Aorta (tissue), 5 donors: ENCODE measurements around the gene SYF2. TPM values are rescaled to one million over a fixed set of nuclear protein-coding genes. Genes with fewer than 3 reads are reported as not detected.

ENCODE experiments used
- ATAC-seq: fragments of 200-7000 bp; cut with Tn5 transposase; one replicate; pipeline ENCODE4 v1.9.1; 2022; ENCODE audit warnings: moderate library complexity; ENCODE audit not compliant: low FRiP score
- DNase-seq, 2 donors: peaks; one replicate each; pipeline ENCODE4 v3.0.0-alpha.2; 2020
- H3K27ac ChIP-seq, 2 donors: one replicate each; pipeline ENCODE4 v1.5.1; 2013; ENCODE audit warnings: low read length in 2 of 2, mild to moderate bottlenecking in 2 of 2, moderate library complexity in 2 of 2, control low read depth in 1 of 2, inconsistent platforms in 1 of 2, low read depth in 1 of 2
- H3K27me3 ChIP-seq, 2 donors: one replicate each; pipeline ENCODE4 v1.6.1; 2013; ENCODE audit warnings: control low read depth in 1 of 2, low read length in 1 of 2, mild to moderate bottlenecking in 1 of 2, moderate library complexity in 1 of 2; ENCODE audit not compliant: insufficient read depth in 2 of 2, control insufficient read depth in 1 of 2
- H3K36me3 ChIP-seq, 2 donors: one replicate each; pipeline ENCODE4 v1.6.1; 2013; ENCODE audit warnings: control low read depth in 1 of 2, low read length in 1 of 2, mild to moderate bottlenecking in 1 of 2; ENCODE audit not compliant: insufficient read depth in 2 of 2, control insufficient read depth in 1 of 2
- H3K4me1 ChIP-seq, 2 donors: one replicate each; pipeline ENCODE4 v1.6.1; 2013; ENCODE audit warnings: low read length in 2 of 2, control low read depth in 1 of 2, mild to moderate bottlenecking in 1 of 2, moderate library complexity in 1 of 2; ENCODE audit not compliant: insufficient read depth in 2 of 2, control insufficient read depth in 1 of 2
- H3K4me3 ChIP-seq, 2 donors: one replicate each; pipeline ENCODE4 v1.5.1; 2013; ENCODE audit warnings: low read length in 2 of 2, control low read depth in 1 of 2, mild to moderate bottlenecking in 1 of 2
- H3K9me3 ChIP-seq: one replicate; pipeline ENCODE4 v1.6.1; 2013; ENCODE audit warnings: mild to moderate bottlenecking, low read length; ENCODE audit not compliant: control insufficient read depth
- WGBS, 2 donors: extraction: QIAGEN DNeasy Blood & Tissue Kit; methylation state at CpG; one replicate each; pipeline ENCODE4 v1.1.7; 2013; 5-methylcytosine and 5-hydroxymethylcytosine counted together
- intact Hi-C, 2 donors: fragments of 100-400 bp; cut with DNase I; formaldehyde crosslinking; loops; one replicate each; pipeline versions ENCODE4 v1.14.2 to v1.15.0; 2022
- polyA plus RNA-seq, 2 donors: library from polyadenylated mRNA; stranded (reverse); fragments of 200-250 nt; gene quantifications; one replicate each; pipeline ENCODE4 v1.2.3, GENCODE V29; 2013
- total RNA-seq, 2 donors: library from RNA; stranded (reverse); fragmentation: NEBNext Ultra II Directional; extraction: Animal tissue kit (Norgen Biotek cat#: 25700); gene quantifications; one replicate each; pipeline ENCODE4 v1.2.1, GENCODE V29; 2021
- donor health status: healthy with polysubstance abuse.
- donor health status: Bipolar disorder and iron deficiency.
- donor health status: DM: no; HTN: no; CAD: no.
- donor health status: DM: no; HTN: no; CAD: no.
- donor health status: DM: yes; HTN: yes; CAD: no.

The SYF2 gene
- total and polyA plus RNA-seq, 4 donors: 43.0 to 142 (median 74.6) TPM

DNA sequence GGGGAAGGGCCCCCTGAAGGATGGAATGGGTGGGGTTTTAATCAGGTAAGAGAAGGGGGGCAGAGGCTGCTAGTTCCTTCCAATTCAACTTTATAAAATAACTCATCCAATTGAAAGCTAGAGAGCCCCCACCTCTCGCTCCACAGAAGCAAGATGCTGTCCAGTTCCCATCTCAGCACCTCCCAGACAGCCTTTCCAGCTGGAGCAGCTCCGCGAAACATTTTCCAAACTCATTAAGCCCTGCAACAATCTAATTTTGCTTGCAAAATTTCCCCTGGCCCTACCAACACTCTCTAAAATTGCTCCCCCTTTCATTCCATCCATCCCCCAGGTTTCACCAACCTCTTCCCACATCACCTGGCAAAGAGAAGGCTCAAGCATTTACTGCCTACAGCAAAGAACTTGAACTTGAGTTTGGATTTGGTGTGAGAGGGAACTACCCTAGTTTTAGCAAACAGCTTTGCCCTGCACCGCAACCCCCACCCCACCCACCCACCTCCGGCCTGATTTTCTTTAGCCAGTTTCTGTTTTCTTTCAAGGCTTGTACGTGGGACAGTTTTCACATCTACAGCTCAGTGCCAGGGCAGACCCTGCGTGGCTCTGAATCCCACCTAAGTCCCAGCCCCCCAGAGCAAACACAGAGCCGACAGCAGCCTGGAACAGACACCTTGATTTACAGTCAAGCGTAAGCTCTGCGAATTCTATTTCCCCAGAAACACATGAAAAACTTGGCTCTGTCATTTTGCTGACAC, 46.7 kb downstream of the SYF2 start:
- WGBS, 2 donors: 34 to 42% methylated on average over 10 of the region's 10 CpGs
- Histone ChIP-seq H3K4me1 (no peaks in the 10 kb centered on the region), H3K4me3 (no peak overlapping the region), H3K27me3 (no peaks in the 10 kb centered on the region), H3K36me3 (no peaks in the 10 kb centered on the region), H3K9me3 (no peaks in the 10 kb centered on the region), H3K27ac (no peak overlapping the region)
- ATAC-seq (no peak), DNase-seq (no peak)
- intact Hi-C loops: no loop called here

DNA sequence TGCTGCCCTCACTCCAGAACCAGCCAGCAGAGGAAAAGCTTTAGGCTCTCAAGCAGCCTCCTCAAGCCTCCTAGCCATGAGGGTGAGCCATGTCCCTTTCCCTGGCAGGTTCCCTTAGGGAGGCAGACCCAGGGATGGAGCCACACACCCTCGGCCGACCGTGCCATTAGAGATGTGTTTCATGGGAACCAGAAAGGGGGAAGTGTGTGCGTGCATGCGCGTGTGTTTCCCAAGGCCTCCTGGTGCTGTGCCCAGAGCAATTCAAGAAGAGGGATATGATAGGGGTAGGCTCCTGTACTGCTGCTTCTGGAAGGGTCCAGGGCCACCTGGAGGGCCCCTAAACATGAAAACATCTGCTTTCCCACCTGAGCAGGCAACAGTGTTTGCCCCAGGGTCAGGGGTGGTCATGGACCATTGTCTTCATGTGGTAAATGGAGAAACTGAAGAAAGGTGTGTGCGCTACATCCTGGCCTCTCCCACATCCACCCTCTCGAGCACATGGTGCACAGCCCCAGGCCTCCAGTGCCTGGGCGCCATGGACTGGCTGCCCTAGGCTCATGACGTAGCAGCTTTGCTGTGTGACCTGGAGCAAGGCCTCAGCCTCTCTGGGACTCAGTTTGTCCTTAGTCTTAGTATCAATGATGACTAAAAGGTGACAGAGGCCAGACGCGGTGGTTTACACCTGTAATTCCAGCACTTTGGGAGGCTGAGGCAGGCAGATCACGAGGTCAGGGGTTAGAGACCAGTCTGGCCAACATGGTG, 48.1 kb downstream of the SYF2 start:
- H3K9me3 ChIP-seq: no peaks in the 10 kb centered on the region
- H3K27me3 ChIP-seq: no peaks in the 10 kb centered on the region
- H3K4me1 ChIP-seq: no peaks in the 10 kb centered on the region
- no peaks in the 10 kb centered on the region for H3K36me3 ChIP-seq
- intact Hi-C loops: no loop called here
- DNase-seq: no peak
- WGBS, 2 donors: 81 to 83% methylated on average over 13 of the region's 13 CpGs
- no peak for ATAC-seq
- H3K4me3 ChIP-seq: no peak overlapping the region
- H3K27ac ChIP-seq: no peak overlapping the region

DNA sequence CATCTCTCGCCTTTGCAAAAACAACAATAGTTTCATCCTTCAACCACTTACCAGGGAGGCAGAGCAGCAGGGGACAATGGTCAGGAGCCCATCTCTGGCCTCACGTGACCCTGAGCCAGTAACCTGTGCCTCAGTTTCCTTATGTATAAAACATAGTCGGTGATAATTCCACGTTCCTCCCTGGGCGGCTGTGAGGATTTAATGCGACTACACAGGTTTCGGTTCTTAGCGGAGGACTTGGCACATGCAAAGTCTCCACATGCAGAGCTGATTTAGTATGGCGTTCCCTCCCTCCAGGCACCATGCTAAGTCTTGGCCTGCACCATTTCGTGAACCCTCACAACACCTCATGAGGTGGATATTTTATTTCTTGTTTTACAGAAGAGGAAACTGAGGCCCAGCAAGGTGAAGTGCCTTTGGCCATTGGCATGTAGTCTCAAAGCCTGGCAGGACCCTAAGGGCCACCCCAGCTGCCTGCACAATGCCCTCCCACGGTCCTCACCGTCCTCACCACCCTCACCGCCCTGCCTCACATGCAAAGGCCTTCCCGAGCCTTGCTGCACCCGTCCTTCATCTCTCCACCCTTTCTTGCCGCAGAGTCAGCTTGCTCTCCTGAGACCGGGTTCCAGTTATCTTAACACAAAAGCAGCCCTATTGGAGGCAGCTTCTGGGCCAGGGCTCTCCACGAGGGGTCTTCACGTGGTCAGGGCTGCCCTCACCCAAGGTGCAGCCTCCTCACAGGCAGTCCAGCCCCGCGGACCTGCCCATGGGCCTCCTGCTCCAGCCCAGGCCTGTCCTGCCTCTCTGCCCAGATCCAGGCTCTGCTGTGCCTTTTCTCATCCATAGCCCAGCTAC, 48.9 kb downstream of the SYF2 start:
- Histone ChIP-seq H3K4me1 (no peaks in the 10 kb centered on the region), H3K27ac (no peak overlapping the region), H3K27me3 (no peaks in the 10 kb centered on the region), H3K4me3 (no peak overlapping the region), H3K36me3 (no peaks in the 10 kb centered on the region), H3K9me3 (no peaks in the 10 kb centered on the region)
- intact Hi-C loops: no loop called here
- DNase-seq: no peak
- no peak for ATAC-seq
- WGBS, 2 donors: 91 to 93% methylated on average over 21 of the region's 21 CpGs

DNA sequence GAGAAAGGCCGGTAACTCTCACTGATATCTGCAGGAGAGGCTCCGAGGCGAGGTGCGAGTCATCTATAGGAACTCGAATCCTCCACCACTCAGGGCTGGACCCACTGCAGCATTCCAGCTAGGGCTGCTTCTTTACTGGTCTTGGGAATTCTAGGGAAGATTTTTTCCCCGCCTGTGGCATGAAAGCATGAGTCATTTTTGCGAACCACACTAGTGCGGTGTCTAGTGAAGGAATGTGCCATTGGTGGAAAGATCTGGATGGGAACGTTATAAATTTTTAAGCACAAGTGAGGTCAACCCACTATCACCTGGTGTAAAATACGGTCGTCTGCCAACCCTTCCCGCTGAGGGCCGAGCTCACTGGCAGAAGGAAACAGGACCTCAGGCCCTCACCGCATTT, 49.7 kb downstream of the SYF2 start:
- Histone ChIP-seq H3K27me3 (no peaks in the 10 kb centered on the region), H3K4me3 (no peak overlapping the region), H3K9me3 (no peaks in the 10 kb centered on the region), H3K4me1 (no peaks in the 10 kb centered on the region), H3K27ac (no peak overlapping the region), H3K36me3 (no peaks in the 10 kb centered on the region)
- ATAC-seq: no peak
- no peak for DNase-seq
- WGBS, 2 donors: 76 to 78% methylated on average over 14 of the region's 14 CpGs
- intact Hi-C loops: no loop called here

DNA sequence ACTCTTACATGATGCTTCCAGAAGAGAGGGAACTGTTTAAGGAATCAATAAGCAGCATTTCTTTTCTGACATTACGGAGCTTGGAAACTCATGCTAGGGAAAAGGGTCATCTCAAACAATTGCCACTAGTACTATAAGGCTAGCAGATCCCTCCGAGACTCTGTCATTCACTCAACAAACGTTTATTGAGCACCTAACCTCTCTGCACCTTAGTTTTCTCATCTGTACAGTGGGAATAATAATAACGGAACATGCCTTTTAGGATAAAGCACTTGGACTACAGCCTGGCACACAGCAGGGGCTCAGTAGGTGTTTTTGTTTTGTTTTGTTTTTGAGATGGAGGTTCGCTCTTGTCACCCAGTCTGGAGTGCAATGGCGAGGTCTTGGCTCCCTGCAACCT, 51.3 kb downstream of the SYF2 start:
- Histone ChIP-seq H3K36me3 (no peaks in the 10 kb centered on the region), H3K27me3 (no peaks in the 10 kb centered on the region), H3K4me3 (no peak overlapping the region), H3K9me3 (no peaks in the 10 kb centered on the region), H3K4me1 (no peaks in the 10 kb centered on the region), H3K27ac (no peak overlapping the region)
- ATAC-seq (no peak), DNase-seq (no peak)
- WGBS, 2 donors: 86% methylated on average over 6 of the region's 6 CpGs
- intact Hi-C loops: no loop called here

DNA sequence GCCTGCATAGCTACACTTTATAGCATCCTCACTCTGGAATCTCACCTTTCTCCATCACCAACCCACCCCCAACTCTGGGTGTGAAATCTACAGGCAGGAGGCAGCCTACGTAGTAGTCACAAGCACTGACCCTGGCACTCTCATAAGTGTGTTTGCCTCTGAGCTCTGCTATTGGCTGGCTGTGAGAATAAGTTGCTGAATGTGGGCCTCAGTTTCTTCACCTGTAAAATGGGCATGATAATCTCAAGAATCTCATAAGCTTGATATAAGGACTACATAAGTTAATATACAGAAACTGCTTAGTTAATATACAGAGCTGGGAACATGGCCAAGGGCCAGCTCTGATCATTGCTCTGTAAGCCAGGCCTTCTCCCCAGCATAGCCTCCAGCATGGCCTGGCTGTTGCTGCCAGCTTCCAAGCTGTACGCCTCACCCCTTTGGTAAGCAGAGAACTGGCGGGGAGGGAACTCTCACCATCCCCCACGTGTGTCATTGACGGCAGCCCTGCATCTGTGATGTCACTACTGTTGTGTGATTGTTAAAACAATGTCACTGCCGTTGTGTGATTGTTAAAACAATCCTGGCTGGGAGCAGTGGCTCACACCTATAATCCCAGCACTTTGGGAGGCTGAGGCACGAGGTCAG, 53.3 kb downstream of the SYF2 start:
- intact Hi-C loops: no loop called here
- DNase-seq (no peak), ATAC-seq (no peak)
- WGBS, 2 donors: 66 to 68% methylated on average over 7 of the region's 7 CpGs
- no peaks in the 10 kb centered on the region for H3K27me3 ChIP-seq
- H3K27ac ChIP-seq: no peak overlapping the region
- no peak overlapping the region for H3K4me3 ChIP-seq
- H3K4me1 ChIP-seq: no peaks in the 10 kb centered on the region
- no peaks in the 10 kb centered on the region for H3K36me3 ChIP-seq
- peaks cover 2% of the 10 kb centered on the region for H3K9me3 ChIP-seq

DNA sequence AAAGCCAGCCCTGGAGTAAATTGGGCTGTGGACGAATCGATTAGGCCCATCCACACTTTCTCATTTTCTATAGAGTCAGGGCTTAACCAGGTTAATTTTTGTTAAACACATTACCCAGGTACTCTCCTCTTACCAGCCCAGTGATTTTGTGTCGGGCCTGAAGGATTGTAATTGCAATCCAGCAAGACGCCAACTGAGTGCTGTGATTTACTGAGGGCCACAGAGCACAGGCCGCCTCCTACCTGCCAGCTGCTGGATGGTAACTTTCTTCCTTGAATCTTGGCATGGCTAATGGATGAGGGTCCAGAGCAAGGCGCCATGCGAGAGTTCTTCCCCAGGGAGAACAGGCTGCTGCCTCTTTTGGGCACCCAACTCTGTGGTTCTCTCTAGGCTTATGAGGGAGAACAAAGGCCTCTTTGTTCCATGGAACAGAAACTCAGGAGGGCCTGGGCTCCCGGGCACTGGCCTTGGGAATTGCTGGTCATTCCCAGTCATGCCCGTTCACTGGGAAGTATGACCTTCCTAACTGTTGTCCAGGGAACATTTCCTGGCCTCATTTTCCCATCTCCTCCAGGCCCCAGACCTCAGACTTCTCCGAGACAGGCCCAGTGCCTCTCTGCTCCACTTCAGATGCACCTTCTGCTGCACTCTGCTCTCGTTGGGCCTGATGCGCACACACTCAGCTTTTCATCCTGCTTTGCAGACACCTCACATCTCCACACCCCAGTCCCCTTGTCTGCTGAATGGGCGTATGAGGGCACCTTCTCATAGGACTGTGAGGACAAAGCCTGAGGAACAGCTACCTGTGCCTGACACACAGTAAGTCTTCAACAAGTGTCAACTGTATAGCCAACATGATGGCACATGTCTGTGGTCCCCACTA, 57.3 kb downstream of the SYF2 start:
- ATAC-seq (no peak), DNase-seq (no peak)
- WGBS, 2 donors: 83% methylated on average over 13 of the region's 13 CpGs
- Histone ChIP-seq H3K9me3 (peaks cover 2% of the 10 kb centered on the region), H3K36me3 (no peaks in the 10 kb centered on the region), H3K4me3 (no peak overlapping the region), H3K27me3 (no peaks in the 10 kb centered on the region), H3K4me1 (no peaks in the 10 kb centered on the region), H3K27ac (no peak overlapping the region)
- intact Hi-C loops: no loop called here

DNA sequence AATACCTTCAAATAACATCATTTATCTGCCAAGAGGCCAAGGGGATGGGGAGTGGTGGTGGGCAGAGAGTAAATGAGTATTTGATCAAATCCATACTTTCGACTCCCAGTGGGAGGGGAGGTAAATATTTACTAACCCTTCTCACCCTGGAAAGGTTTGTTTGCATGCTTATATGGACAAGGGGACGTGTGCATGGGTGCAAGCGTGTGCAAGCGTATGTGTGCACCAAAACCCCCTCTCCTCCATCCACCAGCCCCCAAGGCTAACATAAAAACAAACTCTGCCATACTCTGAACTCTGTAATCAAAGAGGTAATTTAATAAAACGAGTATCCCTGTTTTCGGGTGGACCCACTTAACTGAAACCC, 58.0 kb downstream of the SYF2 start:
- Histone ChIP-seq H3K4me1 (no peaks in the 10 kb centered on the region), H3K27me3 (no peaks in the 10 kb centered on the region), H3K4me3 (no peak overlapping the region), H3K27ac (no peak overlapping the region), H3K36me3 (no peaks in the 10 kb centered on the region), H3K9me3 (peaks cover 2% of the 10 kb centered on the region)
- intact Hi-C loops: no loop called here
- 83 to 85% methylated on average over 6 of the region's 6 CpGs for WGBS, 2 donors
- no peak for ATAC-seq
- no peak for DNase-seq
